PC-3 (cell line): ENCODE data around the gene HOXD10. TPM values are rescaled to one million over a fixed set of nuclear protein-coding genes. Genes with fewer than 3 reads are reported as not detected.

Experiments used
- ATAC-seq: fragments of 200-7000 bp; cut with Tn5 transposase; 2 replicates; pipeline ENCODE4 v1.9.1; 2020; ENCODE audit warnings: mild to moderate bottlenecking, moderate library complexity
- BruUV-seq: library from RNA; stranded (reverse); fragments of 400-500 nt; replicated peaks from 2 replicates; lab custom pipeline; 2021; lab: Mats Ljungman, UMichigan
- CTCF ChIA-PET: fragments of 300-600 bp; sonication (Branson Sonifier 250); formaldehyde crosslinking; loops from one replicate; lab custom pipeline; 2022; ENCODE audit warnings: antibody characterized with exemption; lab: Charles Lee
- POLR2A ChIA-PET: fragments of 300-600 bp; sonication (Branson Sonifier 250); formaldehyde crosslinking; loops from one replicate; lab custom pipeline; 2022; ENCODE audit warnings: antibody characterized with exemption; ENCODE audit not compliant: unreplicated experiment; lab: Charles Lee
- DNase-seq: peaks from one replicate; pipeline ENCODE4 v3.0.0-alpha.2; 2015
- H2AFZ ChIP-seq: fragments of 300-600 bp; sonication (generic); 2 replicates; pipeline ENCODE4 v1.6.0; 2016; ENCODE audit warnings: antibody characterized with exemption, low read length
- H3F3A ChIP-seq: fragments of 300-600 bp; sonication (generic); one replicate; pipeline ENCODE4 v1.6.0; 2017; ENCODE audit warnings: antibody characterized with exemption, low read length, control low read depth, mild to moderate bottlenecking; ENCODE audit not compliant: unreplicated experiment
- H3K27ac ChIP-seq: fragments of 300-600 bp; sonication (generic); 2 replicates; pipeline ENCODE4 v1.5.1; 2016; ENCODE audit warnings: mild to moderate bottlenecking, low read length
- H3K27me3 ChIP-seq: fragments of 300-600 bp; sonication (generic); 2 replicates; pipeline ENCODE4 v1.6.1; 2016; ENCODE audit warnings: low read length, mixed read lengths
- H3K36me3 ChIP-seq: fragments of 300-600 bp; sonication (generic); 2 replicates; pipeline ENCODE4 v1.6.1; 2016; ENCODE audit warnings: low read depth, mixed run types, low read length, mixed read lengths
- H3K4me1 ChIP-seq: fragments of 300-600 bp; sonication (generic); 2 replicates; pipeline ENCODE4 v1.5.1; 2016; ENCODE audit warnings: low read length; ENCODE audit not compliant: insufficient read depth
- H3K4me2 ChIP-seq: fragments of 300-600 bp; sonication (generic); 2 replicates; pipeline ENCODE4 v1.6.0; 2016; ENCODE audit warnings: low read length
- H3K4me3 ChIP-seq: fragments of 300-600 bp; sonication (generic); 2 replicates; pipeline ENCODE4 v1.5.1; 2016; ENCODE audit warnings: mild to moderate bottlenecking, low read length, mixed read lengths
- H3K79me2 ChIP-seq: fragments of 300-600 bp; sonication (generic); 2 replicates; pipeline ENCODE4 v1.6.1; 2017; ENCODE audit warnings: low read length, mixed read lengths
- H3K9ac ChIP-seq: fragments of 300-600 bp; sonication (generic); 2 replicates; pipeline ENCODE4 v1.6.0; 2016; ENCODE audit warnings: mild to moderate bottlenecking, low read length
- H3K9me2 ChIP-seq: fragments of 300-600 bp; sonication (generic); replicated peaks from 2 replicates; pipeline ENCODE4 v1.6.1; 2016; ENCODE audit warnings: mixed run types, low read length, mixed read lengths
- H3K9me3 ChIP-seq: fragments of 300-600 bp; sonication (generic); 2 replicates; pipeline ENCODE4 v1.6.1; 2016; ENCODE audit warnings: low read length, mixed read lengths
- H4K20me1 ChIP-seq: fragments of 300-600 bp; sonication (generic); 2 replicates; pipeline ENCODE4 v1.6.1; 2016; ENCODE audit warnings: low read length, mixed read lengths
- EZH2 ChIP-seq: fragments of 300-600 bp; sonication (generic); IDR thresholded peaks from one replicate; pipeline ENCODE4 v1.6.1; 2017; ENCODE audit warnings: antibody characterized with exemption, mild to moderate bottlenecking, low read length; ENCODE audit not compliant: unreplicated experiment
- EZH2phosphoT487 ChIP-seq: fragments of 300-600 bp; sonication (generic); IDR thresholded peaks from 2 replicates; pipeline ENCODE4 v1.6.1; 2018; ENCODE audit warnings: mild to moderate bottlenecking, antibody characterized with exemption, low read length, borderline replicate concordance
- intact Hi-C: fragments of 100-400 bp; cut with micrococcal nuclease; formaldehyde crosslinking; loops from 2 replicates; pipeline ENCODE4 v1.9.0; 2023
- total RNA-seq: library from RNA; depleted of rRNA; stranded (reverse); fragments of >200 nt; gene quantifications from 2 replicates; pipeline ENCODE4 v1.2.3, GENCODE V29; 2014
- TF ChIP-seq, protein P1 (sequence below): fragments of 300-600 bp; sonication (generic); conservative IDR thresholded peaks from 2 replicates; pipeline ENCODE4 v1.5.1; 2017; ENCODE audit warnings: antibody characterized with exemption, low read depth, mild to moderate bottlenecking, low read length

HOXD10 gene
- total RNA-seq, 1 experiment from 2014 or later = not detected

DNA sequence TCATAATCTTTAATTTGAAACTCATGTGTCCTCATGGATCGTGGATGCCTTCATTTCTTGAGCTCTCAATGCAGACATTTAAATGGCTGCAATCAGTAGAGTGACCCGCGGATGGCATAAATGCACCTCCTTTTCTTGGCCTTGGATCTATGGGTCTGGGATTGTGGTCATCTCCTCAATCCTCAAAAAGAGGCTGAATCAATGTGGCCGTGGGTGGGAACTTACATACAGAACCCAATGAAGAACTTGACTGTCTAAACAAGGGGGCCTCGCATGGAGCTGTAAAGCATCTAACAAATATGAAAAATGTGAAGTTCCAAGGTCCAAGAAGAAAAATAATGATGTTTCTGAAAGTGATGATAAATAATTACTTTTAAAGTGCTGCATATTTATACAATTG is 21.2 kb upstream of the HOXD10 start:
- Histone ChIP-seq H3K4me3 (no peak overlapping the region), H3F3A (no peaks in the 10 kb centered on the region), H3K9me2 (no peaks in the 10 kb centered on the region), H3K79me2 (no peaks in the 10 kb centered on the region), H3K36me3 (no peaks in the 10 kb centered on the region), H3K27me3 (peaks cover 20% of the 10 kb centered on the region), H3K27ac (no peak overlapping the region), H2AFZ (no peak overlapping the region), H3K4me2 (no peak overlapping the region), H3K4me1 (peaks cover 5% of the 10 kb centered on the region; the same call in 1 of the 2 replicates), H3K9me3 (no peaks in the 10 kb centered on the region), H4K20me1 (no peaks in the 10 kb centered on the region), H3K9ac (no peak overlapping the region)
- intact Hi-C loops = loop anchor here (10.0 kb wide), 1 partner anchor 1061 kb away; no protein-coding TSS in a partner anchor
- POLR2A ChIA-PET = no interaction called here
- DNase-seq (no peak), ATAC-seq (no peak)
- CTCF ChIA-PET = interaction anchor here (2.2 kb wide), 1 partner anchor 844 kb away, joined by 9 read pairs; no protein-coding TSS in a partner anchor
- no TSS peak for BruUV-seq
- TF ChIP-seq, protein P1, sequence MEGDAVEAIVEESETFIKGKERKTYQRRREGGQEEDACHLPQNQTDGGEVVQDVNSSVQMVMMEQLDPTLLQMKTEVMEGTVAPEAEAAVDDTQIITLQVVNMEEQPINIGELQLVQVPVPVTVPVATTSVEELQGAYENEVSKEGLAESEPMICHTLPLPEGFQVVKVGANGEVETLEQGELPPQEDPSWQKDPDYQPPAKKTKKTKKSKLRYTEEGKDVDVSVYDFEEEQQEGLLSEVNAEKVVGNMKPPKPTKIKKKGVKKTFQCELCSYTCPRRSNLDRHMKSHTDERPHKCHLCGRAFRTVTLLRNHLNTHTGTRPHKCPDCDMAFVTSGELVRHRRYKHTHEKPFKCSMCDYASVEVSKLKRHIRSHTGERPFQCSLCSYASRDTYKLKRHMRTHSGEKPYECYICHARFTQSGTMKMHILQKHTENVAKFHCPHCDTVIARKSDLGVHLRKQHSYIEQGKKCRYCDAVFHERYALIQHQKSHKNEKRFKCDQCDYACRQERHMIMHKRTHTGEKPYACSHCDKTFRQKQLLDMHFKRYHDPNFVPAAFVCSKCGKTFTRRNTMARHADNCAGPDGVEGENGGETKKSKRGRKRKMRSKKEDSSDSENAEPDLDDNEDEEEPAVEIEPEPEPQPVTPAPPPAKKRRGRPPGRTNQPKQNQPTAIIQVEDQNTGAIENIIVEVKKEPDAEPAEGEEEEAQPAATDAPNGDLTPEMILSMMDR = no peak
- no peak for TF ChIP-seq EZH2phosphoT487
- no peak for TF ChIP-seq EZH2

DNA sequence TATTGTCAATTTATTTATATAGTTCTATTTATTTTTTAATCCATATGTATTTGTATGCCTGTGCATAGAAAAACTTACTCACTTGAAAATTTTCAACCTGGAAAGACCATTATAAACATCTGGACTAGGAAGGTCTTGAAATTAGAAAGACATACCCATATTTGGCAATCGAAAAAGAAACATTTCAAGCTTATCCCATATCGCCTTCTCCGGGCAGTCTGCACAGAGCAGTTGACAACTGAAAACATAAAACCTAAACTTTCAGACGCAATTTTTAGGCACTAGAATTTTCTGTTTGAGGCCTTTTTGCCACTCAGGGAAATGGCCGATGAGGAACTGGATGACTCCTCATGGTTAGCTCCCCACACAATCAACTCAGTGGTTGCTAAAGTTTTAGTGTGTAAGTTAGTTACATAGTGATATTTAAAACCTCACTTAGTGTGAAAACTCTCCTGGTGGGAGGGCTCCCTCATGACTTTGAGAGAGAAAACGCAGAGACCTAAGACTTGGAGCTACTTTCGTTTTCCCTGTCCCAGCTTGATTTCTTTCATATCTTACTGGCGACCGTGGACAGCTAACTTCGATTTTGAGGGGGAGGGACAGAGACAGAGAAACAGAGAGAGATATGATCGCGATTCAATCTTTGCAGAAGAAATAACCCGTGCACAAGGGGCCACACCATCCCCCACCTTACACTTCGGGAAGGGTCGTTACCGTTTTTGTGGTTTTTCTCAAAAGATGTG is 20.2 kb upstream of the HOXD10 start:
- ATAC-seq (peak; percentile 9), DNase-seq (peak; percentile 44)
- Histone ChIP-seq H3K9me2 (no peaks in the 10 kb centered on the region), H3K36me3 (no peaks in the 10 kb centered on the region), H3K9ac (peak overlapping the region; percentile 56), H2AFZ (peak overlapping the region; percentile 98), H3K4me3 (peak overlapping the region; percentile 88), H3K27ac (no peak overlapping the region), H3K4me2 (peak overlapping the region; percentile 99), H3K4me1 (peaks cover 5% of the 10 kb centered on the region; the same call in 1 of the 2 replicates), H3K79me2 (no peaks in the 10 kb centered on the region), H4K20me1 (no peaks in the 10 kb centered on the region), H3F3A (no peaks in the 10 kb centered on the region), H3K9me3 (no peaks in the 10 kb centered on the region), H3K27me3 (0 out of 2 replicates have a peak, but pooled peaks cover 10% of the 10 kb centered on the region)
- intact Hi-C loops = loop anchor here (2.0 to 10.0 kb wide), 3 partner anchors 406 to 1062 kb away; no protein-coding TSS in a partner anchor
- no TSS peak for BruUV-seq
- CTCF ChIA-PET = interaction anchor here (0.5 to 2.5 kb wide), 6 partner anchors 8 to 1051 kb away, joined by 3 to 12 read pairs (median 4); no protein-coding TSS in a partner anchor
- no peak for TF ChIP-seq EZH2phosphoT487
- TF ChIP-seq, protein P1 = no peak
- TF ChIP-seq EZH2 = no peak
- POLR2A ChIA-PET = interaction anchor here (0.6 kb wide), 1 partner anchor 572 kb away, joined by 6 read pairs; no protein-coding TSS in a partner anchor
